ENCODE data around the gene TTC24.

TTC24 gene

GRCh38 chr1:156552518-156552917 lies 27.0 kb upstream of the TTC24 start:
- TF ChIP-seq EGR1 (IDR thresholded peaks at IDR 0.05) (no peak), TEAD4 (IDR thresholded peaks at IDR 0.05) (no peak), REST (IDR thresholded peaks at IDR 0.05; ENCODE audit: low read depth) (no peak), MAX (IDR thresholded peaks at IDR 0.05) (no peak), USF1 (IDR thresholded peaks at IDR 0.05) (no peak), TAF1 (IDR thresholded peaks at IDR 0.05; ENCODE audit: low read depth) (no peak)

GRCh38 chr1:156552937-156553336 lies 26.6 kb upstream of the TTC24 start:
- 0 out of 2 replicates have a peak, but pooled peaks have one; percentile 26 for TF ChIP-seq CEBPB (IDR thresholded peaks at IDR 0.05)

GRCh38 chr1:156553860-156554485 lies 25.6 kb upstream of the TTC24 start:
- no peak for TF ChIP-seq ZBTB7A (IDR thresholded peaks at IDR 0.05; ENCODE audit: low read depth)
- TF ChIP-seq EP300 (IDR thresholded peaks at IDR 0.05; ENCODE audit: borderline replicate concordance), result no peak
- TF ChIP-seq TCF12 (IDR thresholded peaks at IDR 0.05; ENCODE audit: low read depth), result no peak
- no peak for TF ChIP-seq MAX (IDR thresholded peaks at IDR 0.05)
- no peak for TF ChIP-seq NFIC (IDR thresholded peaks at IDR 0.05)
- no peak for TF ChIP-seq EGR1 (IDR thresholded peaks at IDR 0.05)
- no peak for TF ChIP-seq FOXM1 (IDR thresholded peaks at IDR 0.05; ENCODE audit: borderline replicate concordance, low read depth)
- no peak for TF ChIP-seq YY1 (IDR thresholded peaks at IDR 0.05; ENCODE audit: low read depth)
- TF ChIP-seq CEBPB (IDR thresholded peaks at IDR 0.05), result no peak
- TF ChIP-seq RAD21 (IDR thresholded peaks at IDR 0.05; ENCODE audit: low read depth), result no peak
- no peak for TF ChIP-seq REST (IDR thresholded peaks at IDR 0.05; ENCODE audit: low read depth)
- no peak for TF ChIP-seq CREB1 (IDR thresholded peaks at IDR 0.05; ENCODE audit: low read depth)
- no peak for TF ChIP-seq USF1 (IDR thresholded peaks at IDR 0.05)
- TF ChIP-seq TEAD4 (IDR thresholded peaks at IDR 0.05), result no peak
- TF ChIP-seq TAF1 (IDR thresholded peaks at IDR 0.05; ENCODE audit: low read depth), result no peak

GRCh38 chr1:156554971-156555370 lies 24.6 kb upstream of the TTC24 start:
- TF ChIP-seq YY1 (IDR thresholded peaks at IDR 0.05; ENCODE audit: low read depth) (no peak), TEAD4 (IDR thresholded peaks at IDR 0.05) (no peak), TCF12 (IDR thresholded peaks at IDR 0.05; ENCODE audit: low read depth) (no peak), TAF1 (IDR thresholded peaks at IDR 0.05; ENCODE audit: low read depth) (no peak)

GRCh38 chr1:156555715-156556114 lies 23.8 kb upstream of the TTC24 start:
- TF ChIP-seq TEAD4 (IDR thresholded peaks at IDR 0.05) (no peak), NFIC (IDR thresholded peaks at IDR 0.05) (no peak), EP300 (IDR thresholded peaks at IDR 0.05; ENCODE audit: borderline replicate concordance) (no peak), FOXM1 (IDR thresholded peaks at IDR 0.05; ENCODE audit: borderline replicate concordance, low read depth) (no peak)

- TF ChIP-seq CEBPB (IDR thresholded peaks at IDR 0.05), result no peak
- no peak for TF ChIP-seq FOXM1 (IDR thresholded peaks at IDR 0.05; ENCODE audit: borderline replicate concordance, low read depth)
- no peak for TF ChIP-seq MAX (IDR thresholded peaks at IDR 0.05)
- TF ChIP-seq USF1 (IDR thresholded peaks at IDR 0.05), result no peak
- no peak for TF ChIP-seq TEAD4 (IDR thresholded peaks at IDR 0.05)
- TF ChIP-seq REST (IDR thresholded peaks at IDR 0.05; ENCODE audit: low read depth), result no peak
- TF ChIP-seq TAF1 (IDR thresholded peaks at IDR 0.05; ENCODE audit: low read depth), result no peak
- no peak for TF ChIP-seq EP300 (IDR thresholded peaks at IDR 0.05; ENCODE audit: borderline replicate concordance)
- TF ChIP-seq RAD21 (IDR thresholded peaks at IDR 0.05; ENCODE audit: low read depth), result no peak
- no peak for TF ChIP-seq EGR1 (IDR thresholded peaks at IDR 0.05)
- TF ChIP-seq TCF12 (IDR thresholded peaks at IDR 0.05; ENCODE audit: low read depth), result no peak
- no peak for TF ChIP-seq NFIC (IDR thresholded peaks at IDR 0.05)
Measured at GRCh38 chr1:156556354-156556753, 23.2 kb upstream of the TTC24 start.

All from Ishikawa (cell line).